Osteoblast (primary cell): Measurements from ENCODE around the gene MPO. TPM values are rescaled to one million over a fixed set of nuclear protein-coding genes. Genes with fewer than 3 reads are reported as not detected.

Source experiments
- DNase-seq: peaks from one replicate; pipeline ENCODE4 v3.0.0; 2011; ENCODE audit warnings: low spot score, mixed read lengths; ENCODE audit not compliant: insufficient read length; ENCODE audit errors: missing footprints
- H2AFZ ChIP-seq: 2 replicates; pipeline ENCODE4 v1.6.0; 2011; ENCODE audit warnings: mild to moderate bottlenecking, low read length
- H3K27ac ChIP-seq: 2 replicates; pipeline ENCODE4 v1.5.1; 2011; ENCODE audit warnings: mild to moderate bottlenecking, low read depth, low read length, moderate library complexity
- H3K27me3 ChIP-seq: 2 replicates; pipeline ENCODE4 v1.6.0; 2012; ENCODE audit warnings: mild to moderate bottlenecking, control low read depth, inconsistent platforms, low read length, moderate library complexity; ENCODE audit not compliant: insufficient read depth
- H3K36me3 ChIP-seq: 2 replicates; pipeline ENCODE4 v1.5.1; 2011; ENCODE audit warnings: mild to moderate bottlenecking, low read length, control low read depth, moderate library complexity; ENCODE audit not compliant: insufficient read depth
- H3K4me1 ChIP-seq: 2 replicates; pipeline ENCODE4 v1.5.1; 2011; ENCODE audit warnings: mild to moderate bottlenecking, low read length, control low read depth, moderate library complexity; ENCODE audit not compliant: insufficient read depth
- H3K4me2 ChIP-seq: 2 replicates; pipeline ENCODE4 v1.6.0; 2011; ENCODE audit warnings: mild to moderate bottlenecking, low read length; ENCODE audit not compliant: insufficient read depth
- H3K4me3 ChIP-seq: fragments of 200-600 bp; sonication (generic); 3 replicates; pipeline ENCODE4 v1.5.1; 2012; ENCODE audit warnings: mild to moderate bottlenecking, low read length, inconsistent platforms; ENCODE audit not compliant: insufficient read depth
- H3K79me2 ChIP-seq: 2 replicates; pipeline ENCODE4 v1.6.0; 2012; ENCODE audit warnings: mild to moderate bottlenecking, low read length, control low read depth, inconsistent platforms; ENCODE audit not compliant: insufficient read depth
- H3K9me3 ChIP-seq: 2 replicates; pipeline ENCODE4 v1.5.1; 2011; ENCODE audit warnings: low read depth, low read length, control low read depth
- H4K20me1 ChIP-seq: 2 replicates; pipeline ENCODE4 v1.6.0; 2012; ENCODE audit warnings: mild to moderate bottlenecking, low read length, control low read depth; ENCODE audit not compliant: insufficient read depth
- total RNA-seq: library from RNA; depleted of rRNA; stranded (reverse); fragments of >200 nt; gene quantifications from 2 replicates; pipeline ENCODE4 v1.2.3, GENCODE V29; 2012
- TF ChIP-seq, protein P1 (sequence below): IDR thresholded peaks from 2 replicates; pipeline ENCODE4 v1.5.1; 2011; ENCODE audit warnings: mild to moderate bottlenecking, low read depth, low read length, moderate library complexity; ENCODE audit errors: extremely low read depth

The MPO gene
- total RNA-seq, 1 donor, result under 0.01 TPM

GRCh38 chr17:58231641-58232040, 49.1 kb downstream of the MPO start:
- H4K20me1 ChIP-seq, result no peaks in the 10 kb centered on the region
- TF ChIP-seq, protein P1, sequence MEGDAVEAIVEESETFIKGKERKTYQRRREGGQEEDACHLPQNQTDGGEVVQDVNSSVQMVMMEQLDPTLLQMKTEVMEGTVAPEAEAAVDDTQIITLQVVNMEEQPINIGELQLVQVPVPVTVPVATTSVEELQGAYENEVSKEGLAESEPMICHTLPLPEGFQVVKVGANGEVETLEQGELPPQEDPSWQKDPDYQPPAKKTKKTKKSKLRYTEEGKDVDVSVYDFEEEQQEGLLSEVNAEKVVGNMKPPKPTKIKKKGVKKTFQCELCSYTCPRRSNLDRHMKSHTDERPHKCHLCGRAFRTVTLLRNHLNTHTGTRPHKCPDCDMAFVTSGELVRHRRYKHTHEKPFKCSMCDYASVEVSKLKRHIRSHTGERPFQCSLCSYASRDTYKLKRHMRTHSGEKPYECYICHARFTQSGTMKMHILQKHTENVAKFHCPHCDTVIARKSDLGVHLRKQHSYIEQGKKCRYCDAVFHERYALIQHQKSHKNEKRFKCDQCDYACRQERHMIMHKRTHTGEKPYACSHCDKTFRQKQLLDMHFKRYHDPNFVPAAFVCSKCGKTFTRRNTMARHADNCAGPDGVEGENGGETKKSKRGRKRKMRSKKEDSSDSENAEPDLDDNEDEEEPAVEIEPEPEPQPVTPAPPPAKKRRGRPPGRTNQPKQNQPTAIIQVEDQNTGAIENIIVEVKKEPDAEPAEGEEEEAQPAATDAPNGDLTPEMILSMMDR, result no peak
- H3K9me3 ChIP-seq, result no peaks in the 10 kb centered on the region
- peaks cover 15% of the 10 kb centered on the region for H3K27me3 ChIP-seq
- H3K4me3 ChIP-seq, result no peak overlapping the region
- H3K79me2 ChIP-seq, result no peaks in the 10 kb centered on the region
- H3K27ac ChIP-seq, result peak overlapping the region; percentile 90
- peak overlapping the region; percentile 73 for H3K4me2 ChIP-seq
- H3K4me1 ChIP-seq, result peaks cover 26% of the 10 kb centered on the region
- H3K36me3 ChIP-seq, result no peaks in the 10 kb centered on the region
- no peak for DNase-seq
- H2AFZ ChIP-seq, result no peak overlapping the region

- TF ChIP-seq, protein P1, result no peak
- no peaks in the 10 kb centered on the region for H3K36me3 ChIP-seq
- no peaks in the 10 kb centered on the region for H4K20me1 ChIP-seq
- H3K9me3 ChIP-seq, result no peaks in the 10 kb centered on the region
- no peaks in the 10 kb centered on the region for H3K79me2 ChIP-seq
- no peak overlapping the region for H2AFZ ChIP-seq
- no peak overlapping the region for H3K4me3 ChIP-seq
- no peak overlapping the region for H3K4me2 ChIP-seq
- no peak for DNase-seq
- H3K4me1 ChIP-seq, result peaks cover 26% of the 10 kb centered on the region
- no peak overlapping the region for H3K27ac ChIP-seq
- H3K27me3 ChIP-seq, result peaks cover 4% of the 10 kb centered on the region
These were observed 50.9 kb downstream of the MPO start for GRCh38 chr17:58229881-58230280.

DNA sequence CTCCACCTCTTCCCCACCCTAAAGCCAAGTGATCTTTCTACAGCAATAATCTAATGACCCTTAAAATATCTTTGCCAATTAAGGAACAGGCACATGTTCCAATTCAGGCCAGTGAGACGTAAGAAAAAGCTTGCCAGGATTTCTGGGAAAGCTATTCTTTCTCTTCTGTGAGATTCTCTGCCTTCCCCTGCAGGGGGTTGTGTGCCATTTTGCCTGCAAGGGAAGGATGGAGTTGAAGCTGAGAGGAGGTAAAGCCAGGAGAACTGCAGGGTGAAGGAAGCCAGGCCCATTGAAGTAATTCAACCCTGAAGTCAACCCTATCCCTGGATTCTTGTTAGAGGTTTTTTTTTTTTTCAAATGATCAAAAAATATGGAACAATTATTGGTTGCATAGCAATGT, 51.4 kb downstream of the MPO start:
- H4K20me1 ChIP-seq, result no peaks in the 10 kb centered on the region
- H3K27ac ChIP-seq, result no peak overlapping the region
- H3K4me3 ChIP-seq, result no peak overlapping the region
- H3K79me2 ChIP-seq, result no peaks in the 10 kb centered on the region
- H3K27me3 ChIP-seq, result no peaks in the 10 kb centered on the region
- TF ChIP-seq, protein P1, result no peak
- H3K4me2 ChIP-seq, result no peak overlapping the region
- DNase-seq, result no peak
- H3K36me3 ChIP-seq, result no peaks in the 10 kb centered on the region
- peaks cover 29% of the 10 kb centered on the region for H3K4me1 ChIP-seq
- no peaks in the 10 kb centered on the region for H3K9me3 ChIP-seq
- no peak overlapping the region for H2AFZ ChIP-seq

- TF ChIP-seq, protein P1, result no peak
- Histone ChIP-seq H3K27ac (no peak overlapping the region), H3K27me3 (no peaks in the 10 kb centered on the region), H3K4me2 (no peak overlapping the region), H3K4me1 (peaks cover 34% of the 10 kb centered on the region), H4K20me1 (no peaks in the 10 kb centered on the region), H3K9me3 (no peaks in the 10 kb centered on the region), H3K4me3 (no peak overlapping the region), H3K79me2 (no peaks in the 10 kb centered on the region), H3K36me3 (no peaks in the 10 kb centered on the region), H2AFZ (no peak overlapping the region)
- DNase-seq, result no peak
These were observed 52.1 kb downstream of the MPO start for GRCh38 chr17:58228679-58229078.
